ENCODE data around the gene CLIC1.

GRCh38 chr6:31690231-31691077 is 45.9 kb downstream of the CLIC1 start:
- TF ChIP-seq CTCF (IDR thresholded peaks at IDR 0.05) (no peak), POLR2A (IDR thresholded peaks at IDR 0.05) (no peak), POLR2AphosphoS5 (IDR thresholded peaks at IDR 0.05) (no peak)

All from transverse colon (tissue), 4 donors.